Activated naive CD4-positive, alpha-beta T cell (primary cell): ENCODE data around the gene HTR1D.

Source experiments
- DNase-seq, 4 experiments: peaks; one replicate each; lab custom pipeline; 2025; lab: John Stamatoyannopoulos, UW

Gene HTR1D

GRCh38 chr1:23184212-23184934 lies 32.9 kb downstream of the HTR1D start:
- peak in 2 of 4 experiments; percentile 17 to 28 for DNase-seq

DNA sequence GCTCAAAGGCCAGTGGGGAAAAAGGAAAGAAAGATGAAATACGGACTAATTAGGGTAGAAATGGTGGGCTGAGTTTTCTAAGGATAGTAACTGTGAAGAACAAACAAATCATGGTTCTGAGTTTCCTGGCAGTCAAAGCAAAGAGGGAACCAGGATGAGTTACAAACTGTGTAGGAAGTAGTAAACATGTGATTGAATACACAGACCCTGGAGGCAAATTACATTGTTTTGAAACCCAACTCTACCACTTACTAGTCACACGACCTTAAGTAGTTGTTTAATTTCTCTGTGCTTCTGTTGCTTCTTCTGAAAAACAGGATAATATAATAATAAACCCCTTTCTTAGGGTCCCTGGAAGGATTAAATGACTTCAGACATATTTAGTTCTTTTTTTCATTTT lies 37.4 kb downstream of the HTR1D start:
- no peak for DNase-seq

GRCh38 chr1:23178950-23179349 lies 38.4 kb downstream of the HTR1D start:
- DNase-seq, result no peak

DNA sequence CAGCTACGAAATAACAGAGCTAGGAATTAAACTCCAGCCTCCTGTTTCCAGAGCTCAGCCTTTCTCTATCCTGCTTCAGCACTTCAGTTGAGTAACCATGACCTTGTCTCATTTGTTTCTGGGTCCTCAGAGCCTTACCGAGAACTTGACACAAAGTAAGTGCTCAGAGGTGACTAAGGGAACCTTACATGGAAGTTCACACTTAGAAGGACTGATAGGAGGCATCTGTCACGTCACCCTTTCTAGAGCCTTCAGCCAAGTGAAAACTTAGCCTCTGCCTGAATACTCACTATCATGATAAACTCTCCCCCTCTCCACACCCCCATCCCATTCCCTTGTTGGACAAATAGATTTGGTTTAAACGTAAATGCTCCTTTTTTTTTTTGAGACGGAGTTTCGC lies 38.9 kb downstream of the HTR1D start:
- no peak for DNase-seq

DNA sequence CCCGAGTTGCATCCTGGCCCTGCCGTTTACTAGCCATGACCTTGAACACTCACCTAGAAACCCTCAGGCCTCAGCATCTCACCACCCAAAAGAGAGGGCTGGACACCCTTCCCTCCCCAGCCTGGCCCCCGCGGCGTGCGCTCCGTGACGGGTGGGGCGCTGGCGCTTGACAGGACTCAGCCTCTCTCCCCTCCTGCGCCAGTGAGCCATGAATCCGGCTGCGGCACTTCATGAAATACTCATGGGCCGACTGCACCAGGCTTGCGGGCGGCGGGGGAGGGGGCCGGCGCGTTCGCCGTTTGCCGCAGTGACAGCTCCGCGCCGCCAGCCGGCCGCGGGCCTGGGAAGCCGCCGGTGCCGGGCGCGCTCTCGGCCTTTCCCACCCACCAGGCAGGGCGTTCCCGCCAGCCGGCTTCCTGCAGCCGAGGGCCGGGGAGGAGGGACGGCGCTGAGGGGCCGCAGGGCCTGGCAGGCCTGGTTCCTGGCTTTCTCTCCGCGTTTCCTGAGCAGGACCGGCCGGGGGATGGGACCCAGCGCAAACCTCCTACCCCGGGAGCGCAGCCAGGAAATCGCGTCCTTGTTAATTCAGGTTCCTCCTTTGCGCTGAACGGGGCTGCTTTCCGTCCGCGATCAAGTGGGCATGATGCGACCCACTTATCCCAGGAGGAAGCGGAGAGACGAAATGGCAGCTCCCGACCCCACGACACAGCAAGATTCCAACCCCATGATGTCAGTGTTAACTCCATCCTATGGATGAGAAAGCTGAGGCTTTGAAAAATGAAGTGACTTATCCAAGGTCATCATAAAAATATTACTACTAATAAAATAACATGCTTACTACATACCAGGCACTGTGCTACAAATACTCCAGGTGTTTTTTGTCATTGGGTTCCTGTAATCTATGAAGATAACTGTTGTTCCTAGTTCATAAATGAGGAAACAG lies 39.6 kb downstream of the HTR1D start:
- peak in 3 of 4 experiments; percentile 6 to 33 (median 12) for DNase-seq

DNA sequence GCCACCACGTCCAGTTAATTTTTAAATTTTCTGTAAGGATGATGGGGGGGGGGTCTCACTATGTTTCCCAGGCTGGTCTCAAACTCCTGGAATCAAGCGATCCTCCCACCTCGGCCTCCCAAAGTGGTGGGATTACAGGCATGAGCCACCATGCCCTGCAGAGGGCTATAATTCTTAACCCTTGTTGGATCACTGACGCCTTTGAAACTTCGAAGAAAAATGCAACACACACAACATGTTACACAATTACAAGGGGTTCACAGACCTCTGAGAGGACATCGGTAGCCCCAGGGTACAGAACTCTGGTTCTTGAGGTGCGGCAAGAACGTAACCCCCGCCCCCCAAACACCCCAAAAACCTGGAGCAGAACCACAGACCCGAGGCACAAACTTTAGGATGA lies 40.3 kb downstream of the HTR1D start:
- DNase-seq, result no peak

GRCh38 chr1:23174426-23175110 lies 42.7 kb downstream of the HTR1D start:
- DNase-seq, result no peak

- DNase-seq, result no peak
These were observed 46.0 kb downstream of the HTR1D start for GRCh38 chr1:23171181-23171755.

DNA sequence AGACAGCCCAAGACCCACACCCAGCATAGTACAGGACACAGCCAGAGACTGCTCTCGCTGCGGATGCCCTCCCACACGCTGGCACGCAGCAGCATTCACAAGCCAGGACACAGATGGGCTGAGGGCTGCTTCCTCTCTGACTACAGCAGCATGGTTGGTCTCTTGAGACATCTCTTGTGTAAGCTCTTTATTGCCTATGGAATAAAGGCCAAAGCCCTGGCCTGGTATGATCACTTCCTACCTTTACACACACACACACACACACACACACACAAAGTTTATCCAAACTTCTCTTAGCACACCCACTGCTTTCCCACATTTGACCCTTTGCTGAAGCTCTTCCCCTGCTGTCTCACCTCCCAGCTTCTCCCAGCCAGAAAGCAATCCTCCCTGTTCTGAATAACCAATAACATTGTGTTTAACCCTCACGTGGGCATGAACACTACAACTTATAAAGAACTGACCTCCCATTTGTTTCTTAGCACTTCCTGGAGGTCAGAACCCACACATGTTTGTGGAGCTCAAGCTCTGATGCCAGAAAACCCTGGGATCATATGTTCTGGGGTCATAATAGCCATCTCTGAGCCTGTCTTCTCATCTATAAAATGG lies 47.5 kb downstream of the HTR1D start:
- peak in 2 of 4 experiments; percentile 2 to 9 for DNase-seq

DNA sequence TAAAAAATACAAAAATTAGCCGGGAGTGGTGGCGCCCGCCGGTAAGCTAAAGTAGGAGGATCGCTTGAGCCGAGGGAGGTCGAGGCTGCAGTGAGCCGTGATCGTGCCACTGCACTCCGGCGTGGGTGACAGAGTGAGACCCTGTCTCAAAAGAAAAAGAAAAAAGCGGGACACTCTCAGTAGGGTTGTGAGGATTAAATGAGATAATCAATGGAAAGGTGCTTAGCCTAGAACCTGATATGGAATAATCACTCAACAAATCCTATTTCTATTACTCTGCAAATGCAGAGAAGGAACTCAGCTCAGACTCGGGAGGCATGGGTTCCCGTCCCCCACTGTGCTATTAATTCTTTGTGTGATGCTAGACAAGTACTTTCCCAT lies 48.1 kb downstream of the HTR1D start:
- no peak for DNase-seq

- DNase-seq, result peak; percentile 82 to 92 (median 88)
These were observed 48.7 kb downstream of the HTR1D start, which contains the start of gene LUZP1 for GRCh38 chr1:23168445-23169194. Gene LUZP1, minus strand, starts transcription at chr1:23168856.

DNA sequence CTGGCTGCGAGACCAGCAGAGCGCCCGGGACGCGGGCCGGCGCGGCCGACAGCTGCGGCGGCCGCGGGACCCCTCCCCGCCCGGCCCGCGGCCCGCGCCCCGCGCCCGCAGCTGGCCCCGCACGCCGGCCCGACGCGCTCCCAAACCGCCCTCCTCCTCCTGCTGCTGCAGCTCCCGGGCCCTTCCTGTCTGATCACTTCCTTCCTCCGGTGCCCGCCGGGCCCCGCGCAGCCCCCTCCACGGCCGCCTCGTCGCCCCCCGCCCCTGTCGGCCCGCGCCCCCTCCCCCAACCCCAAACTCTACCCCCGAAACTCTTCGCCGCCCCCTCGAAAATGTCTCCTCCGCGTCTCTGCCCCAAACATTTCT lies 49.2 kb downstream of the HTR1D start:
- no peak for DNase-seq

DNA sequence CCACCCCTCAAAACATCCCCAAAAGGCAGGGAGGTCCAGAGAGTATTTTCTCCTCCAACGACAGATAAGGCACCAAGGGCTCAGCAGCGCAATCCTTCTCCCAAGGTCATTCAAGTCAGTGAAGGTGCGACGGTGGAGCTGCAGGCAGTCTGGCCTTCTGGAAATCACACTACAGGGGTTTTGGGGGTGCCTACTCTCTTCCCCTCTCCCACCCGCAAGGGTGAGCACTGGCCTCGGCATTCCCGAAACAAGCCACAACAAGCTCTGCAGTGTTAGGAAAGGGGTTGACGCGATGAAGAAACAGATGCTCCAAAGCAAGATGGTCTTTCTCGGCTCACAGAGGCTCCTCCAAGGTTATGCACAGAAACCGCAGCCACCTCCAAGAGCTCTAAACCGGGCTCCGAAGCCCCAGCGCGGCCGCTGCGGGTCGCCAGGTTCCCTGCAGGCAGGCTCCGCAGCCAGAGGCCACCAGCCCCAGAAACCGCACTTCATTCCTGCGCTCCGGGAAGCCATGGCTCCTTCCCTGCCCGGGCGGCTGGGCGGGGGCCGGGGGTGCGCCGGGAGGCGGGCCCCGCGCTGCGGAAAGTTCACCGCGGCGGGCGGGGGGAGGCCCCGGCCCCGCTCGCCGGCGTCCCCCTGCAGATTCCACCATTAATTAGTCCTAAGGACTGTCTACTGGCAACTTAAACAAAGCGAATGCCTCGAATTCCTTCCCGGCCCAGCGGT lies 49.8 kb downstream of the HTR1D start:
- DNase-seq, result peak in 2 of 4 experiments; percentile 4 to 13

DNA sequence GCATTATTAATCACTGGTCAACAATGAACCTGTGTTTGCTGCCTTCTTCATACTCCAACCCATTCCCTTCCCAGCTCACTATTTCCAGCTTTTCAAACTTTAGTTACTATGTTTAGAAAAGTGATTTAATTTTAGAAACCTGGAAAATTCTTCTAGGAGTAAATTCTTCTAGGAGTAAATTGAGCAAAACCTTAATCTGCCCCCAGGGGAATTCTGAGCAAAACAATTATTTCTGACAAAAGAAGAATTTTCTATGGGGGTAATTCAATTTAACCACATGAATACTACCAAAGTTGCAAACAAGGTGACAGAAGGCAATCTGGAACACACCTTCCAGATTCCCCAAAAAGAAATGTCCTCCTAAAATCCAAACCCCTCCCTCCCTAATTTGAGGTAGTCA lies 50.4 kb downstream of the HTR1D start:
- DNase-seq, result no peak

- DNase-seq, result no peak
These were observed 53.9 kb downstream of the HTR1D start for GRCh38 chr1:23163395-23163794.

- DNase-seq, result no peak
These were observed 57.1 kb downstream of the HTR1D start for GRCh38 chr1:23159963-23160877.

GRCh38 chr1:23156940-23157339 lies 60.4 kb downstream of the HTR1D start:
- DNase-seq, result no peak

GRCh38 chr1:23152966-23153684 lies 64.2 kb downstream of the HTR1D start:
- DNase-seq, result no peak

- DNase-seq, result no peak
These were observed 66.6 kb downstream of the HTR1D start for GRCh38 chr1:23150742-23151141.
